H1 (cell line): ENCODE results near the gene MAGT1. TPM values are rescaled to one million over a fixed set of nuclear protein-coding genes. Genes with fewer than 3 reads are reported as not detected.

ENCODE experiments used
- CTCF ChIA-PET: fragments of 300-600 bp; sonication (Branson Sonifier 250); formaldehyde crosslinking; loops from one replicate; lab custom pipeline; 2021; ENCODE audit not compliant: partially characterized antibody; lab: Charles Lee
- POLR2A ChIA-PET: fragments of 300-600 bp; sonication (Branson Sonifier 250); formaldehyde crosslinking; loops from one replicate; lab custom pipeline; 2021; ENCODE audit warnings: inconsistent platforms; ENCODE audit not compliant: partially characterized antibody; lab: Charles Lee
- DNase-seq, 2 experiments: peaks; one replicate each; pipeline versions ENCODE4 v3.0.0 to v3.0.0-alpha.2; 2010 to 2022; ENCODE audit warnings: low spot score in 2 of 2, low read depth in 1 of 2, mixed read lengths in 1 of 2
- FAIRE-seq: peaks from 2 replicates; lab custom pipeline; 2011; peaks lifted over from hg19 to GRCh38; lab: Jason Lieb, UNC
- H2AFZ ChIP-seq: 2 replicates; pipeline ENCODE4 v1.8.1; 2012; ENCODE audit warnings: low read length, inconsistent platforms
- H2AK5ac ChIP-seq: 2 replicates; pipeline ENCODE4 v1.6.1; 2013; ENCODE audit warnings: low read depth, low read length
- H2BK120ac ChIP-seq: replicated peaks from 2 replicates; pipeline ENCODE3; 2013; ENCODE audit warnings: low read depth, low read length, inconsistent platforms
- H2BK12ac ChIP-seq: 2 replicates; pipeline ENCODE4 v1.6.1; 2013; ENCODE audit warnings: low read depth, low read length
- H2BK15ac ChIP-seq: 2 replicates; pipeline ENCODE4 v1.6.1; 2013; ENCODE audit warnings: low read length
- H2BK20ac ChIP-seq: 2 replicates; pipeline ENCODE4 v1.6.1; 2013; ENCODE audit warnings: low read length
- H2BK5ac ChIP-seq: 2 replicates; pipeline ENCODE4 v1.6.1; 2013; ENCODE audit warnings: low read depth, low read length
- H3K14ac ChIP-seq: 2 replicates; pipeline ENCODE4 v1.6.1; 2013; ENCODE audit warnings: inconsistent platforms; ENCODE audit not compliant: insufficient read length
- H3K18ac ChIP-seq: 2 replicates; pipeline ENCODE4 v1.6.1; 2013; ENCODE audit warnings: low read length; ENCODE audit errors: extremely low read depth
- H3K23ac ChIP-seq: 2 replicates; pipeline ENCODE4 v1.6.1; 2013; ENCODE audit warnings: inconsistent platforms; ENCODE audit not compliant: insufficient read length
- H3K23me2 ChIP-seq: 2 replicates; pipeline ENCODE4 v1.6.1; 2013; ENCODE audit warnings: low read depth, low read length
- H3K27ac ChIP-seq: 2 replicates; pipeline ENCODE4 v1.6.1; 2011; ENCODE audit warnings: low read depth, low read length, inconsistent platforms
- H3K27me3 ChIP-seq, 4 experiments: replicated peaks in 1 of 4; 1 replicate in 1 of 4; 2 replicates in 3 of 4; pipeline versions ENCODE4 v1.6.1 to v1.8.1; 2011 to 2013; ENCODE audit warnings: low read length in 3 of 4, mild to moderate bottlenecking in 3 of 4, inconsistent platforms in 2 of 4, mixed read lengths in 2 of 4, moderate library complexity in 1 of 4; ENCODE audit not compliant: control insufficient read depth in 3 of 4, insufficient read depth in 3 of 4; ENCODE audit errors: extremely low read depth in 1 of 4
- H3K36me3 ChIP-seq, 4 experiments: 2 replicates each; pipeline versions ENCODE4 v1.6.1 to v1.8.1; 2011 to 2013; ENCODE audit warnings: mild to moderate bottlenecking in 4 of 4, low read length in 3 of 4, moderate library complexity in 2 of 4, control low read depth in 1 of 4, inconsistent platforms in 1 of 4; ENCODE audit not compliant: insufficient read depth in 4 of 4, control insufficient read depth in 2 of 4
- H3K4ac ChIP-seq: replicated peaks from 2 replicates; pipeline ENCODE3; 2013; ENCODE audit warnings: low read length, low read depth, mixed read lengths, inconsistent platforms; ENCODE audit not compliant: insufficient read length
- H3K4me1 ChIP-seq, 4 experiments: replicated peaks in 1 of 4; 1 replicate in 1 of 4; 2 replicates in 3 of 4; pipeline versions ENCODE4 v1.6.1 to v1.8.1; 2011 to 2013; ENCODE audit warnings: low read length in 3 of 4, inconsistent platforms in 2 of 4, mixed read lengths in 1 of 4; ENCODE audit not compliant: insufficient read depth in 4 of 4, control insufficient read depth in 3 of 4
- H3K4me2 ChIP-seq, 2 experiments: 2 replicates each; pipeline versions ENCODE4 v1.6.1 to v1.8.1; 2011 to 2013; ENCODE audit warnings: low read depth in 2 of 2, low read length in 2 of 2, control low read depth in 1 of 2, inconsistent platforms in 1 of 2, mild to moderate bottlenecking in 1 of 2; ENCODE audit not compliant: insufficient read depth in 1 of 2
- H3K4me3 ChIP-seq, 4 experiments: fragments of 200-600, 300-600 bp in 1 of 4; sonication (generic), shearing (Covaris generic), sonication (Bioruptor Twin) in 1 of 4; 2 replicates each; pipeline versions ENCODE4 v1.5.1 to v1.8.1; 2011 to 2016; ENCODE audit warnings: low read length in 4 of 4, low read depth in 3 of 4, control low read depth in 2 of 4, inconsistent platforms in 2 of 4, mild to moderate bottlenecking in 2 of 4, mixed read lengths in 1 of 4, moderate library complexity in 1 of 4; ENCODE audit not compliant: insufficient read depth in 2 of 4; ENCODE audit errors: extremely low read depth in 1 of 4
- H3K56ac ChIP-seq: replicated peaks from 2 replicates; pipeline ENCODE3; 2013; ENCODE audit warnings: low read depth, mild to moderate bottlenecking, mixed read lengths, low read length, inconsistent platforms; ENCODE audit not compliant: insufficient read length
- H3K79me1 ChIP-seq: 2 replicates; pipeline ENCODE4 v1.6.1; 2013; ENCODE audit warnings: low read depth, low read length, control low read depth
- H3K79me2 ChIP-seq, 2 experiments: 2 replicates each; pipeline versions ENCODE4 v1.6.1 to v1.8.1; 2012 to 2013; ENCODE audit warnings: low read length in 2 of 2, mild to moderate bottlenecking in 2 of 2, inconsistent platforms in 1 of 2; ENCODE audit not compliant: insufficient read depth in 2 of 2, control insufficient read depth in 1 of 2
- H3K9ac ChIP-seq, 4 experiments: replicated peaks in 1 of 4; 1 replicate in 1 of 4; 2 replicates in 3 of 4; pipeline versions ENCODE4 v1.6.1 to v1.8.1; 2011 to 2013; ENCODE audit warnings: low read depth in 3 of 4, low read length in 3 of 4, control low read depth in 2 of 4, mild to moderate bottlenecking in 2 of 4, moderate library complexity in 2 of 4, inconsistent platforms in 1 of 4; ENCODE audit errors: extremely low read depth in 1 of 4
- H3K9me3 ChIP-seq, 2 experiments: 2 replicates each; pipeline versions ENCODE4 v1.6.1 to v1.8.1; 2012 to 2013; ENCODE audit warnings: mild to moderate bottlenecking in 2 of 2, moderate library complexity in 2 of 2, control low read depth in 1 of 2, inconsistent platforms in 1 of 2, low read depth in 1 of 2, low read length in 1 of 2, mixed read lengths in 1 of 2; ENCODE audit not compliant: insufficient read depth in 2 of 2
- H4K20me1 ChIP-seq, 2 experiments: replicated peaks in 1 of 2; 2 replicates each; pipeline versions ENCODE3 to v1.8.1; 2011 to 2013; ENCODE audit warnings: inconsistent platforms in 2 of 2, low read length in 2 of 2, mild to moderate bottlenecking in 1 of 2; ENCODE audit not compliant: insufficient read depth in 2 of 2, control insufficient read depth in 1 of 2
- H4K5ac ChIP-seq: 2 replicates; pipeline ENCODE4 v1.6.1; 2013; ENCODE audit warnings: low read length, low read depth, mixed read lengths, inconsistent platforms; ENCODE audit not compliant: insufficient read length
- H4K8ac ChIP-seq: 2 replicates; pipeline ENCODE4 v1.8.0; 2013; ENCODE audit warnings: mild to moderate bottlenecking, moderate library complexity, low read length, inconsistent platforms; ENCODE audit not compliant: insufficient read depth; ENCODE audit errors: extremely low read depth
- H4K91ac ChIP-seq: replicated peaks from 2 replicates; pipeline ENCODE3; 2013; ENCODE audit warnings: low read length, mixed read lengths, inconsistent platforms; ENCODE audit not compliant: insufficient read length
- KDM5A ChIP-seq: fragments of 200-600 bp; IDR thresholded peaks from 2 replicates; pipeline ENCODE4 v1.7.1; 2012; ENCODE audit warnings: mild to moderate bottlenecking, low read length, inconsistent platforms, mixed read lengths
- SRF ChIP-seq: IDR thresholded peaks from 2 replicates; pipeline ENCODE4 v1.6.1; 2011; ENCODE audit warnings: mild to moderate bottlenecking, low read depth, low read length, moderate library complexity
- SUZ12 ChIP-seq: fragments of 200-600 bp; sonication (generic); IDR thresholded peaks from 2 replicates; pipeline ENCODE4 v1.6.1; 2012; ENCODE audit warnings: mild to moderate bottlenecking, inconsistent platforms, low read length, moderate library complexity, mixed read lengths
- TEAD4 ChIP-seq: IDR thresholded peaks from 2 replicates; pipeline ENCODE4 v1.6.1; 2012; ENCODE audit warnings: low read depth, low read length, inconsistent platforms, mixed read lengths
- WGBS, 2 experiments: shearing (Covaris generic) in 1 of 2; methylation state at CpG; one replicate each; pipeline versions ENCODE4 v1.1.6 to v1.1.7; 2013 to 2015; ENCODE audit warnings: low lambda C conversion rate in 2 of 2, mixed read lengths in 2 of 2, inconsistent platforms in 1 of 2, low coverage in 1 of 2, missing lambda C conversion rate in 1 of 2; ENCODE audit not compliant: insufficient replicate concordance in 2 of 2, insufficient coverage in 1 of 2, insufficient read length in 1 of 2; ENCODE audit errors: extremely low coverage in 1 of 2, missing lambda C conversion rate in 1 of 2; 5-methylcytosine and 5-hydroxymethylcytosine counted together
- polyA plus RNA-seq, 7 experiments: library from polyadenylated mRNA; depleted of rRNA in 3 of 7; stranded (reverse) in 5 of 7; unstranded in 2 of 7; fragments of >200 nt in 5 of 7; fragments of 200-250 nt in 2 of 7; gene quantifications; 1 replicate in 5 of 7; 2 replicates in 1 of 7; 4 replicates in 1 of 7; pipeline versions ENCODE4 v1.2.1 to v1.2.3, GENCODE V29; 2011 to 2013; ENCODE audit warnings: missing spikeins in 2 of 7, mixed read lengths in 2 of 7
- total RNA-seq: library from RNA; stranded (reverse); fragmentation: NEBNext Ultra II Directional; extraction: Animal tissue kit (Norgen Biotek cat#: 25700); gene quantifications from 2 replicates; pipeline ENCODE4 v1.2.1, GENCODE V29; 2021
- TF ChIP-seq, protein P1 (sequence below): IDR thresholded peaks from 2 replicates; pipeline ENCODE4 v1.6.1; 2011; ENCODE audit warnings: low read depth, mild to moderate bottlenecking, low read length; ENCODE audit not compliant: insufficient read depth
- TF ChIP-seq, protein P2 (sequence below): IDR thresholded peaks from 2 replicates; pipeline ENCODE4 v1.6.1; 2012; ENCODE audit warnings: inconsistent platforms
- TF ChIP-seq, protein P3 (sequence below): IDR thresholded peaks from 2 replicates; pipeline ENCODE4 v1.6.1; 2012; ENCODE audit warnings: inconsistent platforms

MAGT1 gene
- total and polyA plus RNA-seq, 2 of the 8 experiments (the other 6 are each of a cell fraction or from before 2014, with no cell fraction given): 14.4 to 47.6 TPM

DNA sequence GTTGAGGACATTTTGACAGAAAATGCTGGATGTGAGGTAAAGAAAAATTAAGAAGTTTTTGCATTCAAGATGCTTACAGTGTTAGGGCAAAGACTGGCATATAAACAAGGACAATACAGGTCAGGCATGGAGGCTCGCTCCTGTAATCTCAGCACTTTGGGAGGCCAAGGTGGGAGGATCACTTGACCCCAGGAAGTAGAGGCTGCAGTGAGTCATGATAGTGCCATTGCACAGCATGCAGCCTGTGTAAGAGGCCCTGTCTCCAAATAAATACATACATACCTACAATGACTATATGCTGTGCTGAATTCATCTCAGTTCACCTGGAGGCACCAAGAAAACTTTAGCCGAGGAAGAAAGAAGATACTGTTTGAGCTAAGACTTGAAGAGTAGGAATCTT is 2.3 kb downstream of the MAGT1 start:
- no peak overlapping the region for H2BK15ac ChIP-seq
- POLR2A ChIA-PET: interaction anchor here (0.6 kb wide), 1 partner anchor 43 kb away, joined by 3 read pairs; no protein-coding TSS in a partner anchor
- H2BK20ac ChIP-seq: no peak overlapping the region
- no peak overlapping the region for H2AK5ac ChIP-seq
- no peak overlapping the region for H4K91ac ChIP-seq
- peaks cover 0 to 2% (median 0%) of the 10 kb centered on the region in 4 experiments; a peak in 3 of 7 replicates for H3K4me1 ChIP-seq
- H3K27ac ChIP-seq: no peak overlapping the region
- no peaks in the 10 kb centered on the region for H3K9me3 ChIP-seq
- no peak overlapping the region for H3K4ac ChIP-seq
- no peak for DNase-seq
- peaks cover 0 to 42% of the 10 kb centered on the region in 2 experiments; a peak in 3 of 4 replicates for H3K79me2 ChIP-seq
- TF ChIP-seq SRF (no peak), KDM5A (no peak), SUZ12 (no peak), TEAD4 (no peak)
- TF ChIP-seq, protein P1, sequence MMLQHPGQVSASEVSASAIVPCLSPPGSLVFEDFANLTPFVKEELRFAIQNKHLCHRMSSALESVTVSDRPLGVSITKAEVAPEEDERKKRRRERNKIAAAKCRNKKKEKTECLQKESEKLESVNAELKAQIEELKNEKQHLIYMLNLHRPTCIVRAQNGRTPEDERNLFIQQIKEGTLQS: no peak
- TF ChIP-seq, protein P2, sequence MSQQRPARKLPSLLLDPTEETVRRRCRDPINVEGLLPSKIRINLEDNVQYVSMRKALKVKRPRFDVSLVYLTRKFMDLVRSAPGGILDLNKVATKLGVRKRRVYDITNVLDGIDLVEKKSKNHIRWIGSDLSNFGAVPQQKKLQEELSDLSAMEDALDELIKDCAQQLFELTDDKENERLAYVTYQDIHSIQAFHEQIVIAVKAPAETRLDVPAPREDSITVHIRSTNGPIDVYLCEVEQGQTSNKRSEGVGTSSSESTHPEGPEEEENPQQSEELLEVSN: no peak
- TF ChIP-seq, protein P3, sequence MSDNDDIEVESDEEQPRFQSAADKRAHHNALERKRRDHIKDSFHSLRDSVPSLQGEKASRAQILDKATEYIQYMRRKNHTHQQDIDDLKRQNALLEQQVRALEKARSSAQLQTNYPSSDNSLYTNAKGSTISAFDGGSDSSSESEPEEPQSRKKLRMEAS: no peak
- H2BK12ac ChIP-seq: no peak overlapping the region
- no peak for FAIRE-seq
- H3K9ac ChIP-seq: no peak overlapping the region
- no peaks in the 10 kb centered on the region for H4K20me1 ChIP-seq
- H3K4me2 ChIP-seq: no peak overlapping the region; a peak in 1 of 4 replicates
- H4K8ac ChIP-seq: no peak overlapping the region
- no peak overlapping the region for H3K18ac ChIP-seq
- H4K5ac ChIP-seq: no peak overlapping the region
- WGBS, 2 experiments: 89% methylated on average over 2 of the region's 2 CpGs; no CpG with 5 or more reads in 1 of the 2 experiments
- no peak overlapping the region for H3K4me3 ChIP-seq
- H3K36me3 ChIP-seq: no peaks in the 10 kb centered on the region
- H3K23ac ChIP-seq: no peak overlapping the region
- no peak overlapping the region for H2BK5ac ChIP-seq
- H3K56ac ChIP-seq: no peak overlapping the region
- CTCF ChIA-PET: no interaction called here
- H2BK120ac ChIP-seq: no peak overlapping the region
- no peaks in the 10 kb centered on the region for H3K23me2 ChIP-seq
- no peaks in the 10 kb centered on the region for H3K27me3 ChIP-seq
- H3K79me1 ChIP-seq: no peaks in the 10 kb centered on the region
- no peak overlapping the region for H3K14ac ChIP-seq
- H2AFZ ChIP-seq: no peak overlapping the region
